GM18511 (cell line): ENCODE data around the gene RYR2.

Source experiments
- ATAC-seq: cut with Tn5 transposase; IDR thresholded peaks from one replicate; pipeline ENCODE4 v1.9.1; 2021; ENCODE audit warnings: mild to moderate bottlenecking, moderate library complexity; ENCODE audit not compliant: unreplicated experiment

The RYR2 gene

DNA sequence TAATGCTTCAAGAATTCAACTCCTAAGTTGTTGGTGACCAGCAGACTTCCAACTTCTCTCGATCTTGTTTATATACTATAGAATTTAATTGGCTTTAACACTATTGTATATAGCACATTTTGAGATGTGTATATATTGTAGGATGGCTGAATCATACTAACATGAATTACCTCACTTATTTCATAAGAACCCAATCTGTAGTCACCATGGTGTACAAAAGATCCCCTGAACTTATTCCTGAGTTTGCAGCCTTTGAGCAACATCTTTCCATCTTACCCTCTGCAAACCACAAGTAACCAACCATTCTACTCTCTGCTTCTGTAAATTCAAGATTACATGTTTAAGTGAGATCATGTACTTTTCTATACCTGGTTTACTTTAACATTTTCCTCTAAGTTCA, 836.4 kb downstream of the RYR2 start:
- ATAC-seq: no peak

DNA sequence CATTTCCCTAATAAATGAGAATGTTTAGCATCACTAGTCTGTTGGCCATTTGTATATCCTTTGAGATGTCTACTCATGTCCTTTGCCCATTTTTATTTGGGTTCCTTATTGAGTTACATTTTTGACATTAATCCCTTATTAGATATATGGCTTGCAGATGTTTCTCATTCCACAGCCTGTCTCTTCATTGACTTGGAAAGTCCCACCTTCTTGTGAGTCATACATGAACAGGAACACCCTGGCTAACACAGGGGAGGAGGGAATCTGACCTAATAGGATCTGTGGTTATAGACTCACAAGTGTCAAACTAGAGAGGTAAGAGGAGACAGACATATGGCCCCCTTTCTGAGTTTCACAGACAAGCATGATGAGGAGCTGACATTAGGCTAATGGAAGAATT, 837.2 kb downstream of the RYR2 start:
- no peak for ATAC-seq
